HCT116 (cell line): ENCODE measurements around the gene SFXN2.

Source experiments
- CBX3 ChIP-seq: IDR thresholded peaks from 2 replicates; pipeline ENCODE4 v1.6.1; 2012; ENCODE audit warnings: low read depth
- CEBPB ChIP-seq: IDR thresholded peaks from 2 replicates; pipeline ENCODE4 v1.6.1; 2012; ENCODE audit warnings: low read depth
- JUND ChIP-seq: IDR thresholded peaks from 2 replicates; pipeline ENCODE4 v1.6.1; 2012
- POLR2A ChIP-seq: IDR thresholded peaks from 2 replicates; pipeline ENCODE4 v1.7.0; 2011; ENCODE audit warnings: borderline replicate concordance; ENCODE audit not compliant: insufficient read depth, insufficient read length; ENCODE audit errors: extremely low read depth
- POLR2AphosphoS5 ChIP-seq: IDR thresholded peaks from 2 replicates; pipeline ENCODE4 v1.6.1; 2011; ENCODE audit warnings: mild to moderate bottlenecking, low read depth, low read length, moderate library complexity
- RAD21 ChIP-seq: IDR thresholded peaks from 2 replicates; pipeline ENCODE4 v1.6.1; 2012; ENCODE audit warnings: low read depth, mild to moderate bottlenecking
- SIN3A ChIP-seq: IDR thresholded peaks from 2 replicates; pipeline ENCODE4 v1.6.1; 2012; ENCODE audit warnings: low read depth
- ZNF274 ChIP-seq: fragments of 200-500 bp; sonication (Bioruptor generic); IDR thresholded peaks from 2 replicates; pipeline ENCODE4 v1.6.1; 2014; ENCODE audit warnings: mild to moderate bottlenecking, low read depth, low read length, inconsistent platforms
- TF ChIP-seq, protein P1 (sequence below), 3 experiments: fragments of 200-600 bp in 1 of 3; sonication (generic) in 1 of 3; IDR thresholded peaks in 2 of 3; conservative IDR thresholded peaks in 1 of 3; 2 replicates each; pipeline ENCODE4 v1.5.1; 2012 to 2017; ENCODE audit warnings: low read depth in 2 of 3, low read length in 2 of 3, antibody characterized with exemption in 1 of 3, borderline replicate concordance in 1 of 3, control low read depth in 1 of 3, mild to moderate bottlenecking in 1 of 3, mixed read lengths in 1 of 3, mixed run types in 1 of 3, moderate library complexity in 1 of 3; ENCODE audit not compliant: insufficient read depth in 1 of 3
- TF ChIP-seq, protein P2 (sequence below): IDR thresholded peaks from 2 replicates; pipeline ENCODE4 v1.6.1; 2011; ENCODE audit warnings: mild to moderate bottlenecking, low read length, moderate library complexity; ENCODE audit not compliant: insufficient replicate concordance; ENCODE audit errors: extremely low read depth
- TF ChIP-seq, protein P3 (sequence below): IDR thresholded peaks from 2 replicates; pipeline ENCODE4 v1.6.1; 2012

DNA sequence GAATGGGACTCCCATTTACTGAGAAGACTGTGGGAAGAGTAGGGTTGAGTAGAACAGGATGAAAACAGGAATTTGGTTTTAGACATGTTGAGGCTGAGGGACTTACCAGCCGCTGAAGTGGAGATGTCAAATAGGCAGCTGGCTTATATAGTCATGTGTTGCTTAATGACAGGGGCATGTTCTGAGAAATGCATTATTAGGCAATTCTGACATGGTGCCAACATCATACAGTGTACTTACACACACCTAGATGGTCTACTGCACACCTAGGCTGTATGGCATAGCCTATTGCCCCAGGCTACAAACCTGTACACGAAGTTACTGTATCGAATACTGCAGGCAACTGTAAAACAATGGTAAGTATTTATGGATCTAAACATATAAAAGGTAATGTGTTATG is 17.7 kb upstream of the SFXN2 start:
- TF ChIP-seq, protein P1, sequence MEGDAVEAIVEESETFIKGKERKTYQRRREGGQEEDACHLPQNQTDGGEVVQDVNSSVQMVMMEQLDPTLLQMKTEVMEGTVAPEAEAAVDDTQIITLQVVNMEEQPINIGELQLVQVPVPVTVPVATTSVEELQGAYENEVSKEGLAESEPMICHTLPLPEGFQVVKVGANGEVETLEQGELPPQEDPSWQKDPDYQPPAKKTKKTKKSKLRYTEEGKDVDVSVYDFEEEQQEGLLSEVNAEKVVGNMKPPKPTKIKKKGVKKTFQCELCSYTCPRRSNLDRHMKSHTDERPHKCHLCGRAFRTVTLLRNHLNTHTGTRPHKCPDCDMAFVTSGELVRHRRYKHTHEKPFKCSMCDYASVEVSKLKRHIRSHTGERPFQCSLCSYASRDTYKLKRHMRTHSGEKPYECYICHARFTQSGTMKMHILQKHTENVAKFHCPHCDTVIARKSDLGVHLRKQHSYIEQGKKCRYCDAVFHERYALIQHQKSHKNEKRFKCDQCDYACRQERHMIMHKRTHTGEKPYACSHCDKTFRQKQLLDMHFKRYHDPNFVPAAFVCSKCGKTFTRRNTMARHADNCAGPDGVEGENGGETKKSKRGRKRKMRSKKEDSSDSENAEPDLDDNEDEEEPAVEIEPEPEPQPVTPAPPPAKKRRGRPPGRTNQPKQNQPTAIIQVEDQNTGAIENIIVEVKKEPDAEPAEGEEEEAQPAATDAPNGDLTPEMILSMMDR (IDR thresholded peaks at IDR 0.05 in 2 of 3, conservative IDR thresholded peaks at IDR 0.05 in 1 of 3; ENCODE audit: borderline replicate concordance in 1 of 3, insufficient read depth in 1 of 3, low read depth in 2 of 3, low read length in 2 of 3): no peak
- TF ChIP-seq, protein P2, sequence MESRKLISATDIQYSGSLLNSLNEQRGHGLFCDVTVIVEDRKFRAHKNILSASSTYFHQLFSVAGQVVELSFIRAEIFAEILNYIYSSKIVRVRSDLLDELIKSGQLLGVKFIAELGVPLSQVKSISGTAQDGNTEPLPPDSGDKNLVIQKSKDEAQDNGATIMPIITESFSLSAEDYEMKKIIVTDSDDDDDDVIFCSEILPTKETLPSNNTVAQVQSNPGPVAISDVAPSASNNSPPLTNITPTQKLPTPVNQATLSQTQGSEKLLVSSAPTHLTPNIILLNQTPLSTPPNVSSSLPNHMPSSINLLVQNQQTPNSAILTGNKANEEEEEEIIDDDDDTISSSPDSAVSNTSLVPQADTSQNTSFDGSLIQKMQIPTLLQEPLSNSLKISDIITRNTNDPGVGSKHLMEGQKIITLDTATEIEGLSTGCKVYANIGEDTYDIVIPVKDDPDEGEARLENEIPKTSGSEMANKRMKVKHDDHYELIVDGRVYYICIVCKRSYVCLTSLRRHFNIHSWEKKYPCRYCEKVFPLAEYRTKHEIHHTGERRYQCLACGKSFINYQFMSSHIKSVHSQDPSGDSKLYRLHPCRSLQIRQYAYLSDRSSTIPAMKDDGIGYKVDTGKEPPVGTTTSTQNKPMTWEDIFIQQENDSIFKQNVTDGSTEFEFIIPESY: no peak
- TF ChIP-seq ZNF274 (no peak), POLR2A (no peak), CEBPB (no peak), RAD21 (no peak), CBX3 (no peak), JUND (no peak), SIN3A (no peak), POLR2AphosphoS5 (no peak)
- TF ChIP-seq, protein P3, sequence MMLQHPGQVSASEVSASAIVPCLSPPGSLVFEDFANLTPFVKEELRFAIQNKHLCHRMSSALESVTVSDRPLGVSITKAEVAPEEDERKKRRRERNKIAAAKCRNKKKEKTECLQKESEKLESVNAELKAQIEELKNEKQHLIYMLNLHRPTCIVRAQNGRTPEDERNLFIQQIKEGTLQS: no peak
